HG03432 (cell line): Measurements from ENCODE around the gene DNAJB8.
A peak's percentile ranks its signal among the peaks of the same experiment; 100 is the strongest.

Experiments used
- ATAC-seq: cut with Tn5 transposase; IDR thresholded peaks from one replicate; pipeline ENCODE4 v1.9.1; 2021; ENCODE audit warnings: mild to moderate bottlenecking, moderate library complexity; ENCODE audit not compliant: unreplicated experiment

Gene DNAJB8

GRCh38 chr3:128466840-128467541 is at the start of gene DNAJB8:
Gene DNAJB8, minus strand, starts transcription at chr3:128466890. Its CDS starts 3,645 bp downstream, at chr3:128463245.
- no peak for ATAC-seq

- ATAC-seq, result no peak
Measured at GRCh38 chr3:128515967-128516366, 49.3 kb upstream of the DNAJB8 start.

- ATAC-seq, result no peak
Measured at GRCh38 chr3:128508852-128509251, 42.2 kb upstream of the DNAJB8 start.

- no peak for ATAC-seq
Measured at GRCh38 chr3:128506754-128507153, 40.1 kb upstream of the DNAJB8 start.

GRCh38 chr3:128505771-128506170 is 39.1 kb upstream of the DNAJB8 start:
- ATAC-seq, result no peak

- ATAC-seq, result no peak
Measured at GRCh38 chr3:128504963-128505730, 38.5 kb upstream of the DNAJB8 start.

GRCh38 chr3:128504533-128504915 is 37.8 kb upstream of the DNAJB8 start:
- no peak for ATAC-seq

- ATAC-seq, result no peak
Measured at GRCh38 chr3:128503751-128504532, 37.3 kb upstream of the DNAJB8 start.

GRCh38 chr3:128503164-128503651 is 36.5 kb upstream of the DNAJB8 start:
- ATAC-seq, result no peak

- no peak for ATAC-seq
Measured at GRCh38 chr3:128502712-128503111, 36.0 kb upstream of the DNAJB8 start.

GRCh38 chr3:128501431-128501830 is 34.7 kb upstream of the DNAJB8 start:
- no peak for ATAC-seq

GRCh38 chr3:128500556-128500955 is 33.9 kb upstream of the DNAJB8 start:
- no peak for ATAC-seq

GRCh38 chr3:128499724-128500275 is 33.1 kb upstream of the DNAJB8 start:
- no peak for ATAC-seq

- no peak for ATAC-seq
Measured at GRCh38 chr3:128498901-128499530, 32.3 kb upstream of the DNAJB8 start.

GRCh38 chr3:128498127-128498626 is 31.5 kb upstream of the DNAJB8 start:
- no peak for ATAC-seq

- ATAC-seq, result peak; percentile 48
Measured at GRCh38 chr3:128497305-128498126, 30.8 kb upstream of the DNAJB8 start.

- ATAC-seq, result no peak
Measured at GRCh38 chr3:128496602-128497304, 30.1 kb upstream of the DNAJB8 start.

GRCh38 chr3:128496019-128496601 is 29.4 kb upstream of the DNAJB8 start:
- no peak for ATAC-seq
